ENCODE measurements around the gene BMF.

DNA sequence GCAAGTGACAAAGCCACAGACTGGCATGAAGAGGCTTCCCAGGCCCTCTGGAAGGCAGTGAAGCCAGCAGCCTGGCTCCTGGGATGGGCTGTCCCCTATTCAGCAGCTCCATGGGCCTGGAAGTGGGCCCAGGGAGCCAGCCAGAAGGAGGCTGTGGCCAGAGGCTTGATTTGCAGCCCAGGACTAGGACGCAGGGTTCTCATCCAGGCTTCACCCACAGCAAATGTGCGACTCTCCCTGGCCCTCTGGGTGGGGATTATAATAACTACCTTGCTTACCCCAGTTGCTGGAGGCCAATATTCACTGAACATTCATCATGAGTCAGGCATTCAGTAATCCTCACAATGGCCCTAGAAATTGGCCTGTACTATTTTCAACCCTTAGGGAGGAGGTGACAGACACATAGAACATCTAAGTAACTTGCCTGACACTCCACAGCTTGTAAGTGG is 45.1 kb downstream of the BMF start:
- TF ChIP-seq, protein P1, sequence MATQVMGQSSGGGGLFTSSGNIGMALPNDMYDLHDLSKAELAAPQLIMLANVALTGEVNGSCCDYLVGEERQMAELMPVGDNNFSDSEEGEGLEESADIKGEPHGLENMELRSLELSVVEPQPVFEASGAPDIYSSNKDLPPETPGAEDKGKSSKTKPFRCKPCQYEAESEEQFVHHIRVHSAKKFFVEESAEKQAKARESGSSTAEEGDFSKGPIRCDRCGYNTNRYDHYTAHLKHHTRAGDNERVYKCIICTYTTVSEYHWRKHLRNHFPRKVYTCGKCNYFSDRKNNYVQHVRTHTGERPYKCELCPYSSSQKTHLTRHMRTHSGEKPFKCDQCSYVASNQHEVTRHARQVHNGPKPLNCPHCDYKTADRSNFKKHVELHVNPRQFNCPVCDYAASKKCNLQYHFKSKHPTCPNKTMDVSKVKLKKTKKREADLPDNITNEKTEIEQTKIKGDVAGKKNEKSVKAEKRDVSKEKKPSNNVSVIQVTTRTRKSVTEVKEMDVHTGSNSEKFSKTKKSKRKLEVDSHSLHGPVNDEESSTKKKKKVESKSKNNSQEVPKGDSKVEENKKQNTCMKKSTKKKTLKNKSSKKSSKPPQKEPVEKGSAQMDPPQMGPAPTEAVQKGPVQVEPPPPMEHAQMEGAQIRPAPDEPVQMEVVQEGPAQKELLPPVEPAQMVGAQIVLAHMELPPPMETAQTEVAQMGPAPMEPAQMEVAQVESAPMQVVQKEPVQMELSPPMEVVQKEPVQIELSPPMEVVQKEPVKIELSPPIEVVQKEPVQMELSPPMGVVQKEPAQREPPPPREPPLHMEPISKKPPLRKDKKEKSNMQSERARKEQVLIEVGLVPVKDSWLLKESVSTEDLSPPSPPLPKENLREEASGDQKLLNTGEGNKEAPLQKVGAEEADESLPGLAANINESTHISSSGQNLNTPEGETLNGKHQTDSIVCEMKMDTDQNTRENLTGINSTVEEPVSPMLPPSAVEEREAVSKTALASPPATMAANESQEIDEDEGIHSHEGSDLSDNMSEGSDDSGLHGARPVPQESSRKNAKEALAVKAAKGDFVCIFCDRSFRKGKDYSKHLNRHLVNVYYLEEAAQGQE (IDR thresholded peaks at IDR 0.05), result no peak
- TF ChIP-seq, protein P2, sequence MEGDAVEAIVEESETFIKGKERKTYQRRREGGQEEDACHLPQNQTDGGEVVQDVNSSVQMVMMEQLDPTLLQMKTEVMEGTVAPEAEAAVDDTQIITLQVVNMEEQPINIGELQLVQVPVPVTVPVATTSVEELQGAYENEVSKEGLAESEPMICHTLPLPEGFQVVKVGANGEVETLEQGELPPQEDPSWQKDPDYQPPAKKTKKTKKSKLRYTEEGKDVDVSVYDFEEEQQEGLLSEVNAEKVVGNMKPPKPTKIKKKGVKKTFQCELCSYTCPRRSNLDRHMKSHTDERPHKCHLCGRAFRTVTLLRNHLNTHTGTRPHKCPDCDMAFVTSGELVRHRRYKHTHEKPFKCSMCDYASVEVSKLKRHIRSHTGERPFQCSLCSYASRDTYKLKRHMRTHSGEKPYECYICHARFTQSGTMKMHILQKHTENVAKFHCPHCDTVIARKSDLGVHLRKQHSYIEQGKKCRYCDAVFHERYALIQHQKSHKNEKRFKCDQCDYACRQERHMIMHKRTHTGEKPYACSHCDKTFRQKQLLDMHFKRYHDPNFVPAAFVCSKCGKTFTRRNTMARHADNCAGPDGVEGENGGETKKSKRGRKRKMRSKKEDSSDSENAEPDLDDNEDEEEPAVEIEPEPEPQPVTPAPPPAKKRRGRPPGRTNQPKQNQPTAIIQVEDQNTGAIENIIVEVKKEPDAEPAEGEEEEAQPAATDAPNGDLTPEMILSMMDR (IDR thresholded peaks at IDR 0.05), result no peak
- TF ChIP-seq, protein P3, sequence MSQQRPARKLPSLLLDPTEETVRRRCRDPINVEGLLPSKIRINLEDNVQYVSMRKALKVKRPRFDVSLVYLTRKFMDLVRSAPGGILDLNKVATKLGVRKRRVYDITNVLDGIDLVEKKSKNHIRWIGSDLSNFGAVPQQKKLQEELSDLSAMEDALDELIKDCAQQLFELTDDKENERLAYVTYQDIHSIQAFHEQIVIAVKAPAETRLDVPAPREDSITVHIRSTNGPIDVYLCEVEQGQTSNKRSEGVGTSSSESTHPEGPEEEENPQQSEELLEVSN (IDR thresholded peaks at IDR 0.05; ENCODE audit: borderline replicate concordance, low read depth), result no peak
- TF ChIP-seq, protein P4, sequence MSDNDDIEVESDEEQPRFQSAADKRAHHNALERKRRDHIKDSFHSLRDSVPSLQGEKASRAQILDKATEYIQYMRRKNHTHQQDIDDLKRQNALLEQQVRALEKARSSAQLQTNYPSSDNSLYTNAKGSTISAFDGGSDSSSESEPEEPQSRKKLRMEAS (IDR thresholded peaks at IDR 0.05), result no peak
- TF ChIP-seq CHD4 (IDR thresholded peaks at IDR 0.05; ENCODE audit: borderline replicate concordance), result no peak
- TF ChIP-seq MAZ (IDR thresholded peaks at IDR 0.05; ENCODE audit: borderline replicate concordance, low read depth, low read length), result no peak
